ENCODE measurements around the gene RETSAT.
"Not testable (repeated sequence)": the region's sequence is repeated elsewhere in the genome, so short reads cannot be mapped to it uniquely, and the experiment has no call there.

The RETSAT gene

DNA sequence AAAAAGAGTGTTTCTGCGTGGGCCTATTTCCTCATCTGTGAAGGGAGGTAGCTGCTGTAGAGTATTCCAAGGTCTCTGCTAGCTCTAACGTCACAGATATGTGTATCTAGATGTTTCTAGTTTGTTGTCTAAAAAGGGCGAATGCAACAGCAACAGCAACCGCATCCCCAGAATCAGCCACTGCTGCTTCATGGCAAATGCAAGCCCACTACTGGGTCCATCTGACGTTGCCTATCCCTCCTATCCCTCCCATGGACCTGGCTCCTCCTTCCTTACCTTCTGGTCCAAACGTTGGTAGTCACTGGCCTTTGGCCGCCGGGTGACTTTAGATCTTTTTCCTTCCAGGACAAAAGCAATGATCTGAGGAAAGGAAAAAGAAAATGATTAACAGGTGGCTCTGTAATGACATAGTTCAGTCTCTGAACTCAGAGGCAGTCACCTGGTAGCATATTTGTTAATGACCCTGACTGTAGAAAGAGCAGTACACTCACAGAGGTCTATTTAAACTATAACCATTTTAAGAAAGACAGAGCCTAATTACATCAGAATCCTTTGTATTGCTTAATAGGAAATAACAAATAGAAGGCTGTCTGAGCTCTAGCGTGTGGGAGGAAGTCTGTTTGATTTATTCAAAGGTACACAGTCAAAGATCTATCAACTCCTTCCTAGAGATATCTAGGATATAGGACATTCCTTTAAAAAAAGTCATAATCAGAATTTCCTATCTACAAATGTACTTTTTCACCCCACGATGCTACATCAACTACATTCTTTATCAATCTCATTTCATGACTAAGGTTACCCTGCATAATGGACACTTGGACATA, 29.5 kb downstream of the RETSAT start:
- DNase-seq (ENCODE audit: insufficient read length, low spot score) (no peak), FAIRE-seq (no peak)
- no peak for TF ChIP-seq CTCF (IDR thresholded peaks at IDR 0.05; ENCODE audit: insufficient read depth, missing control alignments)

DNA sequence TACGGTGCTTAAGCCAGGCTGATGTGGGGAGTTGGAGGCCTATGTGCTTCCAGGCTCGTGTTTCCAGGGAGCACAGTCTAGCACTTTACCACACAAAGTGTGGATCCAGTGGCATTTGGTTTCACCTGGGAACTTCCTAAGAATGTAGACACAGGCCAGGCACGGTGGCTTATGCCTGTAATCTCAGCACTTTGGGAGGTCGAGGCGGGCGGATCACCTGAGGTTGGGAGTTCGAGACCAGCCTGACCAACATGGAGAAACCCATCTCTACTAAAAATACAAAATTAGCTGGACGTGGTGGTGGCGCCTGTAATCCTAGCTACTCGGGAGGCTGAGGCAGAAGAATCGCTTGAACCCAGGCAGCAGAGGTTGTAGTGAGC, 30.4 kb downstream of the RETSAT start:
- not testable (repeated sequence) for DNase-seq (ENCODE audit: insufficient read length, low spot score)

DNA sequence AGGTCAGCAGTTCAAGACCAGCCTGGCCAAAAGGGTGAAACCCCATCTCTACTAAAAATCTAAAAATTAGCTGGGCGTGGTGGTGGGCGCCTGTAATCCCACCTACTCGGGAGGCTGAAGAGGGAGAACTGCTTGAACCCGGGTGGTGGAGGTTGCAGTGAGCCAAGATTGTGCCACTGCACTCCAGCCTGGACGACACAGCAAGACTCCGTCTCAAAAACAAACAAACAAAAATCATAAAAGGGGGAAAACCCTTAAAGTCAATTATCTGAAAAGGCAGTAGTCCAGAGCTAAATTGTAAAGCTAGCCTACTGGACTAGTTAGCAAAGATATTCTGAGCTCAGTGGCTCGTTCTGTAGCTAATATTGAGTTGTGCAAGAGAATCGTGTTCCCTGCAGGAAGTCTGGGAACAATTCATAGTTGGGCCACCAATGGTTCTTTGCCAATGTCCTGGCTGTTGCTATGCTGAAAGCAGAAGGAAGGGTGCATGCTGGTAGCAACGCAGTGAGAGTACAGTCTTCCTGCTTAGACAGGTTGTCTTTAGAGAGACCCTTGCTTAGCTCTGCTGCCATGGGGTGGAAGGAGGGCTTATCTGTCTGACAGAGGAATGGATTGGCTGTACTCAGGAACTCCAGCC, 30.9 kb downstream of the RETSAT start:
- TF ChIP-seq CTCF (IDR thresholded peaks at IDR 0.05; ENCODE audit: insufficient read depth, missing control alignments), result no peak
- FAIRE-seq (no peak), DNase-seq (ENCODE audit: insufficient read length, low spot score) (no peak)

More for the DNA sequence above, 30.4 kb downstream of the RETSAT start:
- FAIRE-seq, result not testable (repeated sequence)

DNA sequence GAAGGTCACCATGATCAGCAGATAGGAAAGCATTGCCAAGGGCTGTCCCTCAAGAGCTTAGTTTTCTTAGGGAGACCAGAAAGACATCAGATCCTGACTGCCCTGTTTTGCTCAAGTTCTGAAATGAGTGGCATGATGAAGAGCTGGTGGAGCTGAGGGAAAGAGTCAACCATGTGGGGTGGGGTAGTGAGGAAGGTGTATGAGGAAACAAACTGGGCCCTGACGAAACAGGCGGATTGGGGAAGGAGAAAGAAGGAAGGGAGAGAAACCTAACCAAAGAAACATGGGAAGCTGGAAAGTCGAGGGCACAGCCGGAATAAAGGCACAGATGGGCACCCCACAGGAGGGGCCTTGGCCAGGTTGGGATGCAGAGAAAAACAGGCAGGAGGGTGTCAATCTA, 34.5 kb downstream of the RETSAT start:
- TF ChIP-seq CTCF (IDR thresholded peaks at IDR 0.05; ENCODE audit: insufficient read depth, missing control alignments), result no peak
- FAIRE-seq (no peak), DNase-seq (ENCODE audit: insufficient read length, low spot score) (no peak)

DNA sequence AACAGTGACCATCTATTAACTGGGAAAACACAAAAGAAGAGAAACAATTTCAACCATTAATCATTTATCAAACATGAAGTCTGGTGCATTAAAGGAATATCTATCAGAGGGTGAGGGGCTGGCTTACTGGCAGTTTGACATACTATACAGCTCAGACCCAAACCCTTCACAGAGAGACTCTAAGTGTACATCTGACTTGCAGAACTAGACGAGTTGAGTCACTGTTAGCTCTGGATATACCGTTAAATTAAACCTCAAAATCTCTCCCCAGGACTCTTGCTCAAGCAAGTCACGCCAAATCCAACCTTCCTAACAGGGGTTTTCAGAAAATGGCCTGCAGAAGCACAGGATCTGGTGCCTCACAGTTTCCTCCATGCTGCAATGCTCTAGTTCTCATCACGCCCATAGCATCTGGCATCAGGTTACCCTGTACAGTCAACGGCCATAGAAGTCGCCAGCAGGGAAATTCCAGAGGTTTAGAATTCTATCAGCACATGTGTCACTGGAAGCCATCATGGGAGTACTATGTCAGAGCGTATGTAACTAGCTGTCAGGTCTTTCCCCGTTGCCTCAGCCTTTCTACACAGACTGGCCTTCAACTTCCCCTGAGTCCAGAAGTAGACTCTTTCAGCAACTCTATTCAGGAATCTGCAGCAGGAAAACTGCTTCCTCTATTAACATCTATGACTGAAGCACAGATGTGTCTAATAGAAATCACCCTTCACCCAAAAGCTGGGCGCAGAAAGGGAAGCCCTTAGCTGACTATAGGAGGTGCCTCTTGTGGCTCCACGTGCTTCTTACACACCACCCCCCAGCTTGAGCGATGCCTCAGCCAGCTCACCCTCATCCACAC, 35.9 kb downstream of the RETSAT start:
- FAIRE-seq (no peak), DNase-seq (ENCODE audit: insufficient read length, low spot score) (no peak)
- TF ChIP-seq CTCF (IDR thresholded peaks at IDR 0.05; ENCODE audit: insufficient read depth, missing control alignments), result no peak

GRCh38 chr2:85315921-85316320, 38.4 kb downstream of the RETSAT start:
- not testable (repeated sequence) for FAIRE-seq; DNase-seq (ENCODE audit: insufficient read length, low spot score)

DNA sequence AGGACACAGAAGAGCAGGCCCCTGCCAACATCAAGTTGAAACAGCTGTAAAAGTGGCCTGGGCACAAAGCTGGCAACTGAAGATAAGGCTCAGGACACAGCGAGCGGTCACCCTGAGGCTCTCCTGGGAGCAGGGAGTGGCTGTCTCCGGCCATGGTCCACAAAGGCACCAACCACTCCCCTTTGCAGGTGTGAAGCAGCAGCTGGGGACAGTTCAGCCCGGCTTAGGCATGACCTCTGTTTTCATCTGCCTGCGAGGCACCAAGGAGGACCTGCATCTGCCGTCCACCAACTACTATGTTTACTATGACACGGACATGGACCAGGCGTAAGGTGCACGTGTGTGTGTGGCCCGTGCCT, 39.5 kb downstream of the RETSAT start:
- FAIRE-seq (no peak), DNase-seq (ENCODE audit: insufficient read length, low spot score) (no peak)
- no peak for TF ChIP-seq CTCF (IDR thresholded peaks at IDR 0.05; ENCODE audit: insufficient read depth, missing control alignments)

DNA sequence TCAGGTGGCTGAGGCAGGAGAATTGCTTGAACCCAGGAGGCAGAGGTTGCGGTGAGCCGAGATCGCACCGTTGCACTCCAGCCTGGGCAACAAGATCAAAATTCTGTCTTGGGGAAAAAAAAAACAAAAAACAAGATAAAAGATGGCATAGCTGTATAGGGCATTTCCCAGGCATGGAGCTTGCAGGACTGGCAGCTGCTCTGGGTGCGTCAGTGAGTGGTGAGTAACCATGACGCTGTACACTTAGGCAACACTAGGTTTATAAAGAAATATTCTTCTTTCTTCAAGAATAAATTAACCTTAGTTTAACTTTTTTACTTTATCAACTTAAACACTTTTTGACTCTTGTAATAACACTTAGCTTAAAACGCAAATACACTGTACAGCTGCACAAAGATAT, 41.9 kb downstream of the RETSAT start:
- DNase-seq (ENCODE audit: insufficient read length, low spot score) (no peak), FAIRE-seq (no peak)
- TF ChIP-seq CTCF (IDR thresholded peaks at IDR 0.05; ENCODE audit: insufficient read depth, missing control alignments), result no peak
